Testis (tissue), 3 donors: Measurements from ENCODE around the gene BCOR. TPM values are rescaled to one million over a fixed set of nuclear protein-coding genes. Genes with fewer than 3 reads are reported as not detected.

Source experiments
- DNase-seq: peaks from one replicate; pipeline ENCODE4 v3.0.0-alpha.2; 2019
- H3K27ac ChIP-seq, 2 donors: fragments of 200-600 bp; sonication (generic); one replicate each; pipeline ENCODE4 v1.5.1; 2019
- H3K27me3 ChIP-seq: fragments of 200-600 bp; sonication (generic); one replicate; pipeline ENCODE4 v1.5.1; 2019
- H3K36me3 ChIP-seq: fragments of 200-600 bp; sonication (generic); one replicate; pipeline ENCODE4 v1.5.1; 2017; ENCODE audit warnings: low read depth; ENCODE audit errors: missing control alignments
- H3K4me1 ChIP-seq: fragments of 200-600 bp; sonication (generic); one replicate; pipeline ENCODE4 v1.5.1; 2019
- H3K4me3 ChIP-seq, 2 donors: fragments of 200-600 bp; sonication (generic); one replicate each; pipeline ENCODE4 v1.5.1; 2017 to 2019
- H3K9me3 ChIP-seq: fragments of 200-600 bp; sonication (generic); one replicate; pipeline ENCODE4 v1.5.1; 2017
- POLR2A ChIP-seq: fragments of 450-650 bp; IDR thresholded peaks from one replicate; pipeline ENCODE4 v1.6.1; 2017; ENCODE audit warnings: antibody characterized with exemption, mild to moderate bottlenecking, moderate library complexity
- WGBS, 2 donors: methylation state at CpG; one replicate each; pipeline ENCODE4 v1.1.5; 2018; 5-methylcytosine and 5-hydroxymethylcytosine counted together
- intact Hi-C: fragments of 100-400 bp; cut with DNase I; formaldehyde crosslinking; loops from one replicate; pipeline ENCODE4 v1.15.1; 2023; ENCODE audit warnings: low total_unique reads
- polyA plus RNA-seq: library from polyadenylated mRNA; stranded (reverse); fragments of 350-450 nt; fragmentation: Illumina TruSeq; extraction: RNeasy Lipid Tissue Mini Kit (QIAGEN cat#74804); gene quantifications from one replicate; pipeline ENCODE4 v1.2.3, GENCODE V29; 2014; ENCODE audit warnings: low read depth, low replicate concordance; ENCODE audit not compliant: insufficient read depth
- total RNA-seq, 2 donors: library from RNA; depleted of rRNA; stranded (reverse); fragments of >200 nt; gene quantifications; one replicate each; pipeline ENCODE4 v1.2.3, GENCODE V29; 2016
- TF ChIP-seq, protein P1 (sequence below), 3 experiments: fragments of 450-650 bp in 2 of 3; fragments of 200-600 bp in 1 of 3; sonication (generic) in 1 of 3; IDR thresholded peaks; one replicate each; pipeline ENCODE4 v1.5.1; 2016 to 2019; ENCODE audit warnings: antibody characterized with exemption in 3 of 3, mild to moderate bottlenecking in 2 of 3, moderate library complexity in 1 of 3

The BCOR gene
- total and polyA plus RNA-seq, 3 donors from 2014 or later, result 26.4 to 69.6 (median 46.8) TPM

DNA sequence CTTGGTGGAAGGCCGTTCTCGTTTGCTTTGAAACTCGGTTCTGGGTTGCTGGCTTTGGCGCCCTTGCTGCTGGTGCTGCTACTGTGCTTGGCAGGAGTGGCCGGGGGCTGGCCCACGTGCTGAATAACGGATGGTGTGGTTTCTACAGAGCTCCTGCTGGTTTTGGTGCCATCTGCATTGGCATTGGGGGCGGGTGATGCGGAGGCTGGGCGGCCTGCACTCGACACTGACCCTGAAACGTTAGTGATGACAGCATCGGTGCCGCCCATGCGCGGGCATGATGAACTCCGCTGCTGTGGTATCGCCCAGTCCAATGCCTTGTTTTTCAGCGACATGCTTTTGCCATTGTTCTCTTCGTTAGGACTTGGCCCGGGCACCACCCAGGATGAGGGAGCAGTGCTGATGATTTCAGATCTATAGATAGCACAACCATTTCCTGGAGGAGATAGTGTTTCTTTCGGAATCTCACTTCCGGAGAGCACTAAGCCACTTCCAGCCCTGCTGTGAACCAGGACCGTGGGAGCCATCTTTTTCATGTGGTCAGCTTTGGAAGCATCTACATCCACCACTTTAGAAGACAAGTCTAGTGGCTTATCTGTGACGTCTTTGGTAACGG lies 24.2 kb downstream of the BCOR start:
- intact Hi-C loops, result no loop called here
- WGBS, 2 donors, result 93 to 96% methylated on average over 9 to 20 of the region's 26 CpGs
- no peak overlapping the region for H3K27ac ChIP-seq
- H3K27me3 ChIP-seq, result no peaks in the 10 kb centered on the region
- no peaks in the 10 kb centered on the region for H3K4me1 ChIP-seq
- no peaks in the 10 kb centered on the region for H3K9me3 ChIP-seq
- H3K36me3 ChIP-seq, result no peaks in the 10 kb centered on the region
- no peak overlapping the region for H3K4me3 ChIP-seq
- DNase-seq, result no peak
- TF ChIP-seq, protein P1, sequence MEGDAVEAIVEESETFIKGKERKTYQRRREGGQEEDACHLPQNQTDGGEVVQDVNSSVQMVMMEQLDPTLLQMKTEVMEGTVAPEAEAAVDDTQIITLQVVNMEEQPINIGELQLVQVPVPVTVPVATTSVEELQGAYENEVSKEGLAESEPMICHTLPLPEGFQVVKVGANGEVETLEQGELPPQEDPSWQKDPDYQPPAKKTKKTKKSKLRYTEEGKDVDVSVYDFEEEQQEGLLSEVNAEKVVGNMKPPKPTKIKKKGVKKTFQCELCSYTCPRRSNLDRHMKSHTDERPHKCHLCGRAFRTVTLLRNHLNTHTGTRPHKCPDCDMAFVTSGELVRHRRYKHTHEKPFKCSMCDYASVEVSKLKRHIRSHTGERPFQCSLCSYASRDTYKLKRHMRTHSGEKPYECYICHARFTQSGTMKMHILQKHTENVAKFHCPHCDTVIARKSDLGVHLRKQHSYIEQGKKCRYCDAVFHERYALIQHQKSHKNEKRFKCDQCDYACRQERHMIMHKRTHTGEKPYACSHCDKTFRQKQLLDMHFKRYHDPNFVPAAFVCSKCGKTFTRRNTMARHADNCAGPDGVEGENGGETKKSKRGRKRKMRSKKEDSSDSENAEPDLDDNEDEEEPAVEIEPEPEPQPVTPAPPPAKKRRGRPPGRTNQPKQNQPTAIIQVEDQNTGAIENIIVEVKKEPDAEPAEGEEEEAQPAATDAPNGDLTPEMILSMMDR (IDR thresholded peaks at IDR 0.05), result no peak
- TF ChIP-seq POLR2A, result no peak

GRCh38 chrX:40072246-40072645 lies 25.5 kb downstream of the BCOR start:
- Histone ChIP-seq H3K4me1 (no peaks in the 10 kb centered on the region), H3K9me3 (no peaks in the 10 kb centered on the region), H3K27me3 (no peaks in the 10 kb centered on the region), H3K36me3 (no peaks in the 10 kb centered on the region), H3K27ac (no peak overlapping the region), H3K4me3 (no peak overlapping the region)
- WGBS, 2 donors, result 95% methylated on average over 8 to 9 of the region's 9 CpGs
- DNase-seq, result no peak
- TF ChIP-seq POLR2A, result no peak
- TF ChIP-seq, protein P1 (IDR thresholded peaks at IDR 0.05), result no peak
- intact Hi-C loops, result no loop called here

- DNase-seq, result no peak
- H3K9me3 ChIP-seq, result no peaks in the 10 kb centered on the region
- 90 to 91% methylated on average over 2 to 4 of the region's 4 CpGs for WGBS, 2 donors
- no peak for TF ChIP-seq POLR2A
- TF ChIP-seq, protein P1 (IDR thresholded peaks at IDR 0.05), result no peak
- H3K27ac ChIP-seq, result no peak overlapping the region
- H3K27me3 ChIP-seq, result no peaks in the 10 kb centered on the region
- H3K4me3 ChIP-seq, result no peak overlapping the region
- no peaks in the 10 kb centered on the region for H3K36me3 ChIP-seq
- no peaks in the 10 kb centered on the region for H3K4me1 ChIP-seq
- intact Hi-C loops, result no loop called here
Measured at GRCh38 chrX:40068048-40068447, 29.7 kb downstream of the BCOR start.

- no peak overlapping the region for H3K4me3 ChIP-seq
- DNase-seq, result no peak
- no peaks in the 10 kb centered on the region for H3K9me3 ChIP-seq
- TF ChIP-seq, protein P1 (IDR thresholded peaks at IDR 0.05), result no peak
- TF ChIP-seq POLR2A, result no peak
- no peaks in the 10 kb centered on the region for H3K27me3 ChIP-seq
- intact Hi-C loops, result no loop called here
- H3K27ac ChIP-seq, result no peak overlapping the region
- 60 to 76% methylated on average over 3 of the region's 3 CpGs for WGBS, 2 donors
- no peaks in the 10 kb centered on the region for H3K4me1 ChIP-seq
- no peaks in the 10 kb centered on the region for H3K36me3 ChIP-seq
Measured at GRCh38 chrX:40066700-40067099, 31.1 kb downstream of the BCOR start.
